GM18909 (cell line): Measurements from ENCODE around the gene AAK1.

ENCODE experiments used
- ATAC-seq: cut with Tn5 transposase; IDR thresholded peaks from one replicate; pipeline ENCODE4 v1.9.1; 2021; ENCODE audit warnings: mild to moderate bottlenecking; ENCODE audit not compliant: unreplicated experiment, poor library complexity

Gene AAK1

GRCh38 chr2:69604836-69605235 lies 38.7 kb downstream of the AAK1 start:
- ATAC-seq = no peak

GRCh38 chr2:69604026-69604678 lies 39.4 kb downstream of the AAK1 start:
- no peak for ATAC-seq

GRCh38 chr2:69603146-69603743 lies 40.3 kb downstream of the AAK1 start:
- ATAC-seq = no peak

- ATAC-seq = no peak
Measured at GRCh38 chr2:69601179-69601612, 42.3 kb downstream of the AAK1 start.

GRCh38 chr2:69600425-69600824 lies 43.1 kb downstream of the AAK1 start:
- ATAC-seq = no peak

- ATAC-seq = no peak
Measured at GRCh38 chr2:69597843-69598610, 45.5 kb downstream of the AAK1 start.

- ATAC-seq = no peak
Measured at GRCh38 chr2:69597105-69597504, 46.4 kb downstream of the AAK1 start.

- no peak for ATAC-seq
Measured at GRCh38 chr2:69594341-69594740, 49.2 kb downstream of the AAK1 start.

- ATAC-seq = no peak
Measured at GRCh38 chr2:69592511-69592910, 51.0 kb downstream of the AAK1 start.

GRCh38 chr2:69589973-69590652 lies 53.4 kb downstream of the AAK1 start:
- no peak for ATAC-seq

- no peak for ATAC-seq
Measured at GRCh38 chr2:69588945-69589344, 54.6 kb downstream of the AAK1 start.

- ATAC-seq = no peak
Measured at GRCh38 chr2:69588403-69588802, 55.1 kb downstream of the AAK1 start.

GRCh38 chr2:69585855-69586555 lies 57.5 kb downstream of the AAK1 start:
- no peak for ATAC-seq

GRCh38 chr2:69584127-69584889 lies 59.2 kb downstream of the AAK1 start:
- no peak for ATAC-seq

GRCh38 chr2:69583321-69583833 lies 60.2 kb downstream of the AAK1 start:
- ATAC-seq = no peak

GRCh38 chr2:69582582-69583176 lies 60.9 kb downstream of the AAK1 start:
- ATAC-seq = no peak

- ATAC-seq = no peak
Measured at GRCh38 chr2:69581774-69582581, 61.6 kb downstream of the AAK1 start.

- ATAC-seq = no peak
Measured at GRCh38 chr2:69580486-69580885, 63.1 kb downstream of the AAK1 start.
